Activated naive CD4-positive, alpha-beta T cell treated with anti-CD3 and anti-CD28 coated beads, Interleukin-2, amount 50 U/mL, for 72 hours (primary cell): ENCODE data around the gene SAMM50. TPM values are rescaled to one million over a fixed set of nuclear protein-coding genes. Genes with fewer than 3 reads are reported as not detected.
"Not testable (repeated sequence)": the region's sequence is repeated elsewhere in the genome, so short reads cannot be mapped to it uniquely, and the experiment has no call there.

Experiments used
- ATAC-seq, 2 donors: fragments of 150-1000 bp; cut with Tn5 transposase; 2 replicates each; pipeline ENCODE4 v1.10.0; 2021; ENCODE audit warnings: mild to moderate bottlenecking in 2 of 2, moderate library complexity in 2 of 2
- DNase-seq, 2 donors: peaks; one replicate each; pipeline ENCODE4 v3.0.0; 2021 to 2022; ENCODE audit warnings: low spot score in 2 of 2
- H3K27ac Mint-ChIP-seq, 2 donors: one replicate each; pipeline ENCODE4 v1.8.0; 2022; ENCODE audit warnings: mild to moderate bottlenecking in 2 of 2, mixed read lengths in 2 of 2
- H3K36me3 Mint-ChIP-seq, 2 donors: one replicate each; pipeline ENCODE4 v1.8.0; 2022; ENCODE audit warnings: mixed read lengths in 2 of 2
- H3K9me3 Mint-ChIP-seq, 2 donors: one replicate each; pipeline ENCODE4 v1.8.0; 2022; ENCODE audit warnings: mixed read lengths in 2 of 2
- total RNA-seq, 2 donors: library from RNA; stranded (reverse); gene quantifications; one replicate each; pipeline ENCODE4 v1.2.3, GENCODE V29; 2022

The SAMM50 gene
- total RNA-seq, 2 donors from 2014 or later, result 41.7 to 51.1 TPM

- ATAC-seq (no peak), DNase-seq (no peak)
- Mint-ChIP-seq H3K36me3 (peaks cover 2 to 4% of the 10 kb centered on the region in 2 donors), H3K9me3 (no peaks in the 10 kb centered on the region), H3K27ac (no peak overlapping the region)
Observed at GRCh38 chr22:44004104-44004460, 48.8 kb downstream of the SAMM50 start.

- Mint-ChIP-seq H3K36me3 (no peaks in the 10 kb centered on the region), H3K27ac (no peak overlapping the region), H3K9me3 (no peaks in the 10 kb centered on the region)
- no peak for DNase-seq
- no peak for ATAC-seq
Observed at GRCh38 chr22:44005524-44005923, 50.3 kb downstream of the SAMM50 start.

GRCh38 chr22:44012162-44012561 is 56.9 kb downstream of the SAMM50 start:
- ATAC-seq (no peak), DNase-seq (no peak)
- H3K9me3 Mint-ChIP-seq, result no peaks in the 10 kb centered on the region
- H3K27ac Mint-ChIP-seq, result no peak overlapping the region
- H3K36me3 Mint-ChIP-seq, result no peaks in the 10 kb centered on the region

- no peak for ATAC-seq
- no peaks in the 10 kb centered on the region for H3K36me3 Mint-ChIP-seq
- H3K27ac Mint-ChIP-seq, result no peak overlapping the region
- H3K9me3 Mint-ChIP-seq, result no peaks in the 10 kb centered on the region
- DNase-seq, result no peak
Observed at GRCh38 chr22:44012591-44012990, 57.3 kb downstream of the SAMM50 start.

- no peaks in the 10 kb centered on the region for H3K36me3 Mint-ChIP-seq
- DNase-seq (no peak), ATAC-seq (no peak)
- no peak overlapping the region for H3K27ac Mint-ChIP-seq
- no peaks in the 10 kb centered on the region for H3K9me3 Mint-ChIP-seq
Observed at GRCh38 chr22:44014241-44014640, 59.0 kb downstream of the SAMM50 start.

- not testable (repeated sequence) for H3K36me3 Mint-ChIP-seq, ATAC-seq, H3K27ac Mint-ChIP-seq, H3K9me3 Mint-ChIP-seq, DNase-seq
Observed at GRCh38 chr22:44016586-44016985, 61.3 kb downstream of the SAMM50 start.

- ATAC-seq (no peak), DNase-seq (no peak)
- Mint-ChIP-seq H3K36me3 (no peaks in the 10 kb centered on the region), H3K9me3 (no peaks in the 10 kb centered on the region), H3K27ac (peak overlapping the region in 1 of 2 donors; percentile 45)
Observed at GRCh38 chr22:44018594-44018993, 63.4 kb downstream of the SAMM50 start.

- DNase-seq (no peak), ATAC-seq (no peak)
- H3K9me3 Mint-ChIP-seq, result no peaks in the 10 kb centered on the region
- H3K27ac Mint-ChIP-seq, result no peak overlapping the region
- H3K36me3 Mint-ChIP-seq, result no peaks in the 10 kb centered on the region
Observed at GRCh38 chr22:44019416-44019815, 64.2 kb downstream of the SAMM50 start.

GRCh38 chr22:44019846-44020245 is 64.6 kb downstream of the SAMM50 start:
- Mint-ChIP-seq H3K36me3 (no peaks in the 10 kb centered on the region), H3K9me3 (no peaks in the 10 kb centered on the region), H3K27ac (no peak overlapping the region)
- ATAC-seq (no peak), DNase-seq (no peak)

GRCh38 chr22:44020981-44021380 is 65.7 kb downstream of the SAMM50 start:
- ATAC-seq (no peak), DNase-seq (no peak)
- Mint-ChIP-seq H3K36me3 (no peaks in the 10 kb centered on the region), H3K9me3 (no peaks in the 10 kb centered on the region), H3K27ac (peak overlapping the region in 1 of 2 donors; percentile 59)

- Mint-ChIP-seq H3K9me3 (no peaks in the 10 kb centered on the region), H3K36me3 (peaks cover 0 to 13% of the 10 kb centered on the region in 2 donors)
- peak; percentile 53 to 70 for ATAC-seq
Observed at GRCh38 chr22:44023404-44024287, 68.4 kb downstream of the SAMM50 start.

GRCh38 chr22:44024288-44024921 is 69.2 kb downstream of the SAMM50 start, which contains the start of gene PARVB:
Gene PARVB, plus strand, starts transcription at chr22:44024302. Its CDS starts 38 bp downstream, at chr22:44024340.
- ATAC-seq (peak; percentile 9 to 34), DNase-seq (peak in 1 of 2 donors; percentile 30)
- Mint-ChIP-seq H3K36me3 (peaks cover 0 to 13% of the 10 kb centered on the region in 2 donors), H3K9me3 (no peaks in the 10 kb centered on the region), H3K27ac (peak within 1 kb of the TSS; percentile 81 to 86)

More at GRCh38 chr22:44023404-44024287, 68.4 kb downstream of the SAMM50 start:
- peak; percentile 54 to 59 for DNase-seq
- H3K27ac Mint-ChIP-seq, result peak overlapping the region; percentile 80 to 81

GRCh38 chr22:44025171-44026065 is 70.2 kb downstream of the SAMM50 start:
- DNase-seq (no peak), ATAC-seq (no peak)
- Mint-ChIP-seq H3K9me3 (no peaks in the 10 kb centered on the region), H3K36me3 (peaks cover 0 to 13% of the 10 kb centered on the region in 2 donors), H3K27ac (peak overlapping the region; percentile 65 to 86)

GRCh38 chr22:44026066-44026629 is 70.9 kb downstream of the SAMM50 start:
- Mint-ChIP-seq H3K9me3 (no peaks in the 10 kb centered on the region), H3K27ac (peak overlapping the region; percentile 86 to 98), H3K36me3 (peaks cover 0 to 13% of the 10 kb centered on the region in 2 donors)
- DNase-seq (no peak), ATAC-seq (no peak)

GRCh38 chr22:44026630-44027511 is 71.6 kb downstream of the SAMM50 start:
- peak; percentile 61 to 72 for DNase-seq

More at GRCh38 chr22:44026630-44027511, 71.6 kb downstream of the SAMM50 start:
- peaks cover 0 to 13% of the 10 kb centered on the region in 2 donors for H3K36me3 Mint-ChIP-seq
- ATAC-seq, result peak; percentile 70 to 76
- no peaks in the 10 kb centered on the region for H3K9me3 Mint-ChIP-seq
- peak overlapping the region; percentile 86 to 98 for H3K27ac Mint-ChIP-seq
